SK-N-MC (cell line): Measurements from ENCODE around the gene KRT17.

Experiments used
- EZH2 ChIP-seq: fragments of 200-600 bp; sonication (generic); IDR thresholded peaks from one replicate; pipeline ENCODE4 v1.6.1; 2017; ENCODE audit warnings: antibody characterized with exemption
- POLR2AphosphoS5 ChIP-seq: IDR thresholded peaks from 2 replicates; pipeline ENCODE4 v1.6.1; 2012; ENCODE audit warnings: mild to moderate bottlenecking, low read depth, low read length, borderline replicate concordance

GRCh38 chr17:41652461-41652970 lies 28.1 kb upstream of the KRT17 start:
- TF ChIP-seq EZH2 (no peak), POLR2AphosphoS5 (no peak)
